Suprapubic skin (tissue), 3 donors: Measurements from ENCODE around the gene HADHA.

ENCODE experiments used
- CTCF ChIP-seq, 2 donors: fragments of 200-600 bp in 1 of 2; fragments of 450-650 bp in 1 of 2; sonication (generic) in 1 of 2; IDR thresholded peaks; one replicate each; pipeline ENCODE4 v1.5.1; 2016 to 2019; ENCODE audit warnings: antibody characterized with exemption in 2 of 2, mild to moderate bottlenecking in 1 of 2, moderate library complexity in 1 of 2
- POLR2AphosphoS5 ChIP-seq, 3 donors: sonication (generic); formaldehyde crosslinking; IDR thresholded peaks; one replicate each; pipeline ENCODE4 v1.6.1; 2017; ENCODE audit warnings: antibody characterized with exemption in 3 of 3

GRCh38 chr2:26184555-26185303 lies 59.7 kb downstream of the HADHA start:
- TF ChIP-seq CTCF (IDR thresholded peaks at IDR 0.05) (peak in 1 of 2 donors; percentile 52), POLR2AphosphoS5 (IDR thresholded peaks at IDR 0.05) (no peak)
